Neural cell (in vitro differentiated cells): ENCODE results near the gene CLSTN1.

ENCODE experiments used
- EP300 ChIP-seq: fragments of 450-650 bp; conservative IDR thresholded peaks from 2 replicates; pipeline ENCODE4 v1.6.1; 2014; ENCODE audit warnings: antibody characterized with exemption, mild to moderate bottlenecking, moderate library complexity; ENCODE audit not compliant: poor library complexity, severe bottlenecking
- TF ChIP-seq, protein P1 (sequence below): fragments of 450-650 bp; IDR thresholded peaks from 2 replicates; pipeline ENCODE4 v1.5.1; 2014; ENCODE audit warnings: antibody characterized with exemption, mild to moderate bottlenecking, moderate library complexity; ENCODE audit not compliant: poor library complexity, severe bottlenecking
- TF ChIP-seq, protein P2 (sequence below): IDR thresholded peaks from 2 replicates; pipeline ENCODE4 v1.6.1; 2012; ENCODE audit warnings: borderline replicate concordance

DNA sequence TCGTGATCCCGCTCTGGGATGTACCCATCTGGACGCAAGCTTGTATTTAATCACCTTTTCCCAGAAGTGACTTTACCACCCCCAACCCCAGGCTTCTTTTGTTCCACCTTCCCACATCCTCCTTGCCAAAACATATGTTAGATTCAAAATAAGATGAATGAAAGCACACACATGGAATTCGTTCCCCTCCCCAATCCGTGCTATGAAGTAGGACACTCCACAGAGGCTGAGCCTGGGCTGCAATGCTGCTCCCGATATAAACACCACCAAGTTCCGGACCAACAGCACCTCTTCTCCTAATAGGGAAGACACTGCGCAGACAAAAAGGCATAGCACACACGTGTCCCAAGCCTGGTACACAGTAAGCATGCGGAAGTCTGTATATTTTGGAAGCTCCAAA is 86.1 kb downstream of the CLSTN1 start:
- TF ChIP-seq, protein P1, sequence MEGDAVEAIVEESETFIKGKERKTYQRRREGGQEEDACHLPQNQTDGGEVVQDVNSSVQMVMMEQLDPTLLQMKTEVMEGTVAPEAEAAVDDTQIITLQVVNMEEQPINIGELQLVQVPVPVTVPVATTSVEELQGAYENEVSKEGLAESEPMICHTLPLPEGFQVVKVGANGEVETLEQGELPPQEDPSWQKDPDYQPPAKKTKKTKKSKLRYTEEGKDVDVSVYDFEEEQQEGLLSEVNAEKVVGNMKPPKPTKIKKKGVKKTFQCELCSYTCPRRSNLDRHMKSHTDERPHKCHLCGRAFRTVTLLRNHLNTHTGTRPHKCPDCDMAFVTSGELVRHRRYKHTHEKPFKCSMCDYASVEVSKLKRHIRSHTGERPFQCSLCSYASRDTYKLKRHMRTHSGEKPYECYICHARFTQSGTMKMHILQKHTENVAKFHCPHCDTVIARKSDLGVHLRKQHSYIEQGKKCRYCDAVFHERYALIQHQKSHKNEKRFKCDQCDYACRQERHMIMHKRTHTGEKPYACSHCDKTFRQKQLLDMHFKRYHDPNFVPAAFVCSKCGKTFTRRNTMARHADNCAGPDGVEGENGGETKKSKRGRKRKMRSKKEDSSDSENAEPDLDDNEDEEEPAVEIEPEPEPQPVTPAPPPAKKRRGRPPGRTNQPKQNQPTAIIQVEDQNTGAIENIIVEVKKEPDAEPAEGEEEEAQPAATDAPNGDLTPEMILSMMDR: no peak
- TF ChIP-seq EP300: no peak
- TF ChIP-seq, protein P2, sequence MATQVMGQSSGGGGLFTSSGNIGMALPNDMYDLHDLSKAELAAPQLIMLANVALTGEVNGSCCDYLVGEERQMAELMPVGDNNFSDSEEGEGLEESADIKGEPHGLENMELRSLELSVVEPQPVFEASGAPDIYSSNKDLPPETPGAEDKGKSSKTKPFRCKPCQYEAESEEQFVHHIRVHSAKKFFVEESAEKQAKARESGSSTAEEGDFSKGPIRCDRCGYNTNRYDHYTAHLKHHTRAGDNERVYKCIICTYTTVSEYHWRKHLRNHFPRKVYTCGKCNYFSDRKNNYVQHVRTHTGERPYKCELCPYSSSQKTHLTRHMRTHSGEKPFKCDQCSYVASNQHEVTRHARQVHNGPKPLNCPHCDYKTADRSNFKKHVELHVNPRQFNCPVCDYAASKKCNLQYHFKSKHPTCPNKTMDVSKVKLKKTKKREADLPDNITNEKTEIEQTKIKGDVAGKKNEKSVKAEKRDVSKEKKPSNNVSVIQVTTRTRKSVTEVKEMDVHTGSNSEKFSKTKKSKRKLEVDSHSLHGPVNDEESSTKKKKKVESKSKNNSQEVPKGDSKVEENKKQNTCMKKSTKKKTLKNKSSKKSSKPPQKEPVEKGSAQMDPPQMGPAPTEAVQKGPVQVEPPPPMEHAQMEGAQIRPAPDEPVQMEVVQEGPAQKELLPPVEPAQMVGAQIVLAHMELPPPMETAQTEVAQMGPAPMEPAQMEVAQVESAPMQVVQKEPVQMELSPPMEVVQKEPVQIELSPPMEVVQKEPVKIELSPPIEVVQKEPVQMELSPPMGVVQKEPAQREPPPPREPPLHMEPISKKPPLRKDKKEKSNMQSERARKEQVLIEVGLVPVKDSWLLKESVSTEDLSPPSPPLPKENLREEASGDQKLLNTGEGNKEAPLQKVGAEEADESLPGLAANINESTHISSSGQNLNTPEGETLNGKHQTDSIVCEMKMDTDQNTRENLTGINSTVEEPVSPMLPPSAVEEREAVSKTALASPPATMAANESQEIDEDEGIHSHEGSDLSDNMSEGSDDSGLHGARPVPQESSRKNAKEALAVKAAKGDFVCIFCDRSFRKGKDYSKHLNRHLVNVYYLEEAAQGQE: no peak
